AG09309 (cell line): Measurements from ENCODE around the gene DPP6.

Source experiments
- DNase-seq: peaks from one replicate; pipeline ENCODE4 v3.0.0-alpha.2; 2010; ENCODE audit warnings: low read depth
- H3K4me3 ChIP-seq: 2 replicates; pipeline ENCODE4 v1.5.1; 2011; ENCODE audit warnings: mild to moderate bottlenecking, low read depth, low read length, moderate library complexity; ENCODE audit not compliant: control insufficient read depth
- TF ChIP-seq, protein P1 (sequence below): IDR thresholded peaks from 2 replicates; pipeline ENCODE4 v1.5.1; 2011; ENCODE audit warnings: mild to moderate bottlenecking, low read depth, low read length, inconsistent platforms; ENCODE audit not compliant: insufficient read depth, control insufficient read depth; ENCODE audit errors: missing control alignments

Gene DPP6

DNA sequence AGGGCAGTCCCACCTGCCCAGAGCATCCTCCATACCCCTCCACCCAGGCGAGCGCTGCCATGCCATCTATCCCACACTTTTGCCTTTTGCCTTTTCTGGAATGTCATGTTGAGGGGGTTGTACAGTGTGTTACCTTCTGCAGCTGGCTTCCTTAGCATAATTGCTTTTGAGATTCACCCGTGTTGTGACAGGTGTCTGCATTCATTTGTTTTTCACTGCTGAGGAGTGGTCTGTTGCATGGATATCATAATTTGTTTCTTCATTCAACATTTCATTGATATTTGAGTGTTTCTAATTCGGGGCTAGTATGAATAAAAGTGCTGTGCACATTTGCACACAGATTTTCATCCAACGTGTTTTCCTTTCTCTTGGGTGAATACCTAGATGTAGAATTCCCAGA is 596.8 kb downstream of the DPP6 start:
- TF ChIP-seq, protein P1, sequence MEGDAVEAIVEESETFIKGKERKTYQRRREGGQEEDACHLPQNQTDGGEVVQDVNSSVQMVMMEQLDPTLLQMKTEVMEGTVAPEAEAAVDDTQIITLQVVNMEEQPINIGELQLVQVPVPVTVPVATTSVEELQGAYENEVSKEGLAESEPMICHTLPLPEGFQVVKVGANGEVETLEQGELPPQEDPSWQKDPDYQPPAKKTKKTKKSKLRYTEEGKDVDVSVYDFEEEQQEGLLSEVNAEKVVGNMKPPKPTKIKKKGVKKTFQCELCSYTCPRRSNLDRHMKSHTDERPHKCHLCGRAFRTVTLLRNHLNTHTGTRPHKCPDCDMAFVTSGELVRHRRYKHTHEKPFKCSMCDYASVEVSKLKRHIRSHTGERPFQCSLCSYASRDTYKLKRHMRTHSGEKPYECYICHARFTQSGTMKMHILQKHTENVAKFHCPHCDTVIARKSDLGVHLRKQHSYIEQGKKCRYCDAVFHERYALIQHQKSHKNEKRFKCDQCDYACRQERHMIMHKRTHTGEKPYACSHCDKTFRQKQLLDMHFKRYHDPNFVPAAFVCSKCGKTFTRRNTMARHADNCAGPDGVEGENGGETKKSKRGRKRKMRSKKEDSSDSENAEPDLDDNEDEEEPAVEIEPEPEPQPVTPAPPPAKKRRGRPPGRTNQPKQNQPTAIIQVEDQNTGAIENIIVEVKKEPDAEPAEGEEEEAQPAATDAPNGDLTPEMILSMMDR = no peak
- no peak overlapping the region for H3K4me3 ChIP-seq
- no peak for DNase-seq

GRCh38 chr7:154649434-154649833 is 597.2 kb downstream of the DPP6 start:
- TF ChIP-seq, protein P1 = no peak
- H3K4me3 ChIP-seq = no peak overlapping the region
- no peak for DNase-seq

GRCh38 chr7:154650275-154650674 is 598.1 kb downstream of the DPP6 start:
- DNase-seq = no peak
- TF ChIP-seq, protein P1 = no peak
- no peak overlapping the region for H3K4me3 ChIP-seq

DNA sequence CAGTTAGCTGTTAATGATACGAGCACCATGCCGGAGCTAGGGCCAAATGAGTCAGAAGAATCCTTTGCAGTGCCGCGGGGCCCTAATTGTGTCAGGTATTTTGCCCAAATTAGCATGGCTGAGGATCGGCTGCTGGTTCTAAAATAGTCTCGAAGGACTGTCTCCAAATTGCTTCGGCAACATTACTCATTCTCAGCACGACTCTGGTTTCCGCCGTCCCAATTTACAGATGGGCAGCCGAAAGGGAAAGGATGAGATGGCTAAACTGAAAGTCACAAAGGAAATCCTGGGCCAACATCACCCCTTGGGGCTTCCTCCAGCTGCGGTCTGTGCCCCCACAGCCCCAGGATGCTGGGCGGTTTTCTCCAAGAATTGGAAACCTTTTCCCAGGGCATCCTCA is 599.3 kb downstream of the DPP6 start:
- H3K4me3 ChIP-seq = no peak overlapping the region
- DNase-seq = no peak
- TF ChIP-seq, protein P1 = no peak

DNA sequence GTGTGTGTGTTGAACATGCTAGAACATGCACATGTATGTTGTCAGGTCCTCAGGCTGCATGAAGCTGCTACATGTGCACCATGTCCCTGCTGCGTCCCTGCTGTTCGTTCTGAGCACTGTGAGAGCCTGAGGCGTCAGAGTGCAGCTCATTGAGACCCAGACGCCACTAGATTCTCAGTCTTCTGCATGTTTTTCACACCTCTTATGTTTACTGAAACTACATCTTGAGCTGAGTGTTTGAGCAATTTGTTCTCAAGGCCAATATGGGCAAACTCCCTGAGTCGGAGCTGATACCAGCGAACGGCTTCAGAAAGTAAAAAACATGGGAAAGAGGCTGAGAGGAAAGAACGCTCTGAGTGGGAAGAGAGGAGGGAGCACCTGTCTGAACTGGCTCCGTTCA is 600.4 kb downstream of the DPP6 start:
- no peak overlapping the region for H3K4me3 ChIP-seq
- TF ChIP-seq, protein P1 = no peak
- DNase-seq = no peak

GRCh38 chr7:154653281-154653680 is 601.1 kb downstream of the DPP6 start:
- no peak overlapping the region for H3K4me3 ChIP-seq
- no peak for DNase-seq
- TF ChIP-seq, protein P1 = no peak

GRCh38 chr7:154656618-154657017 is 604.4 kb downstream of the DPP6 start:
- DNase-seq = no peak
- H3K4me3 ChIP-seq = no peak overlapping the region
- TF ChIP-seq, protein P1 = no peak
